ENCODE results near the gene CTNNBL1.

DNA sequence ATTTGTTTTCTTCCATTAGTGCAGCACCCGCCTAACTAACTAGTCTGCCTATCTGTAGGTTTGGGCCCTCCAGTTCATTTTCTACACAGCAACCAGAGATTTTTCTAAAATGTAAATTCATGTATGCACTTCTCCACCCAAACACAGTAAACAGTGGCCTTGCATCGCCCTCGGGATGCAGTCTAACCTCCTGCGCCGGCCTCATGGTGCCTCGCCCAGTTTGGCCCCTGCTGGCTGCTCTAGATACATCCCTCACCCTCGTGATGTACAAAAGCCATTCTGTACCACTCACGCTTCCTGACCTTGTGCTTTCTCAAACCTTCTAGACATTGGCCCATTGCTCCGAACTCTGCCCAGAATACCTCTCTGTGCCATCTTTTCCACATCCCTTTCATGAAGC lies 155.3 kb downstream of the CTNNBL1 start:
- TF ChIP-seq, protein P1, sequence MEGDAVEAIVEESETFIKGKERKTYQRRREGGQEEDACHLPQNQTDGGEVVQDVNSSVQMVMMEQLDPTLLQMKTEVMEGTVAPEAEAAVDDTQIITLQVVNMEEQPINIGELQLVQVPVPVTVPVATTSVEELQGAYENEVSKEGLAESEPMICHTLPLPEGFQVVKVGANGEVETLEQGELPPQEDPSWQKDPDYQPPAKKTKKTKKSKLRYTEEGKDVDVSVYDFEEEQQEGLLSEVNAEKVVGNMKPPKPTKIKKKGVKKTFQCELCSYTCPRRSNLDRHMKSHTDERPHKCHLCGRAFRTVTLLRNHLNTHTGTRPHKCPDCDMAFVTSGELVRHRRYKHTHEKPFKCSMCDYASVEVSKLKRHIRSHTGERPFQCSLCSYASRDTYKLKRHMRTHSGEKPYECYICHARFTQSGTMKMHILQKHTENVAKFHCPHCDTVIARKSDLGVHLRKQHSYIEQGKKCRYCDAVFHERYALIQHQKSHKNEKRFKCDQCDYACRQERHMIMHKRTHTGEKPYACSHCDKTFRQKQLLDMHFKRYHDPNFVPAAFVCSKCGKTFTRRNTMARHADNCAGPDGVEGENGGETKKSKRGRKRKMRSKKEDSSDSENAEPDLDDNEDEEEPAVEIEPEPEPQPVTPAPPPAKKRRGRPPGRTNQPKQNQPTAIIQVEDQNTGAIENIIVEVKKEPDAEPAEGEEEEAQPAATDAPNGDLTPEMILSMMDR (IDR thresholded peaks at IDR 0.05; ENCODE audit: insufficient read depth, low read depth, low read length) = no peak
- TF ChIP-seq EZH2 (IDR thresholded peaks at IDR 0.05; ENCODE audit: insufficient read depth, low read length) = no peak
